GM18870 (cell line): ENCODE measurements around the gene CDH4.

ENCODE experiments used
- ATAC-seq: cut with Tn5 transposase; IDR thresholded peaks from one replicate; pipeline ENCODE4 v1.9.1; 2021; ENCODE audit warnings: moderate library complexity; ENCODE audit not compliant: unreplicated experiment

CDH4 gene

DNA sequence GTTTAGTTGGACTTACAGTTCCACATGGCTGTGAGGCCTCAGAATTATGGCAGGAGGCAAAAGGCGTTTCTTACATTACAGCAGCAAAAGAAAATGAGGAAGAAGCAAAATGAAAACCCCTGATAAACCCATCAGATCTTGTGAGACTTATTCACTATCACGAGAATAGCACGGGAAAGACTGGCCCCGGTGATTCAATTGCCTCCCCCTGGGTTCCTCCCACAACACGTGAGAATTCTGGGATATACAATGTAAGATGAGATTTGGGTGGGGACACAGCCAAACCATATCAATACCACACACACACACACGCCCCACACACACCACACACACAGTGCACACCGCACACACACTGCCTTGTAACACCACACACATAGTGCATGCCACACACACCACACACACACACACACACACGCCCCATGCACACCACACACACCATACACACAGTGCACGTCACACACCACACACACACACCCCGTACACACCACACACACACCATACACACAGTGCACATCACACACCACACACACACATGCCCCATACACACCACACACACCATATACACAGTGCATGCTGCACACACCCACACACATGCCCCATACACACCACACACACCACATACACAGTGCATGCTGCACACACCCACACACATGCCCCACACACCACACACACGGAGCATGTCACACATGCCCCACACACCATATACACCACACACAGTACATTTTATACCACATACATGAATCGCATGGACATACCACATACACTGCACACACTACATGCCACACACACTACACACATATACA lies 503.1 kb downstream of the CDH4 start:
- ATAC-seq, result no peak

DNA sequence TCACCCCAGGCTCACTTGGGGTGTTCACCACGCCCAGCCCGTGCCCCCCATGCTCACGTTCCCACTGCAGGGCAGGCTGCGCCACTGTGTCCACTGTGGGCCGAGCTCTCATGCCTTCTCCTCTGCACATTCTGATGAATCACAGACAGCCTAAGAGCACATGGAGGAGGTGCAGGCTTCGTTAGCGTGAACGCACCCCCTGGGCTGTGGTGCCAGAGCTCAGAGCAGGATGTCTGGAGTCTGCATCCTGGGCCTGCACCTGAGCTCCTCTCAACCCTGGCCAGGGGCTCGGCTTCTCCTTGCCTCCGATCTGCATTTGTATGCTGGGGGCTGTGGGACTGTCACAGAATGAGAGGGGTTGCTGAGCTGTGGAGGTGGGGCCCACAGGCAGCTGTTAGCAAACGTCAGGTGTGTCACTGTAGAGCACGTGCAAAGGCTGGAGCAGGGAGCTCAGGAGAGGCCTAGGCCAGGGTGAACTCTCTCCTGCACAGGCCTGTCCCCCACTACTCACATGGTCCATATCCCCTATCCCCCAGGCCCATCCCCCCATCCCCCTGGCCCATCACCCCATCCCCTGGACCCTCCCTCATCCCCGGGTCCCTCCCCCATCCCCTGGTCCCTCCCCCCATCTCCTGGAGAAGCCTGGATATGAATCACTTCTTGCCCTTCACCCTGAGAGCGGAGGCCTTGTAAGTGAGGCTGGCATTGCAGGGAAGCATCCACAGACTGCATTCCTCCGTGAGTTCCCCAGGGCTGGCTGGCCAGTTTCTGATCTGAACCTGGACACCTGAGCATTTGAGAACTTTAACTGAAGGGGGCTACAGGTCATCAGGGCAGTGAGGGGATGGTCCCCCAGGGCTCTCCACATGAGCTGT lies 504.1 kb downstream of the CDH4 start:
- ATAC-seq, result no peak

DNA sequence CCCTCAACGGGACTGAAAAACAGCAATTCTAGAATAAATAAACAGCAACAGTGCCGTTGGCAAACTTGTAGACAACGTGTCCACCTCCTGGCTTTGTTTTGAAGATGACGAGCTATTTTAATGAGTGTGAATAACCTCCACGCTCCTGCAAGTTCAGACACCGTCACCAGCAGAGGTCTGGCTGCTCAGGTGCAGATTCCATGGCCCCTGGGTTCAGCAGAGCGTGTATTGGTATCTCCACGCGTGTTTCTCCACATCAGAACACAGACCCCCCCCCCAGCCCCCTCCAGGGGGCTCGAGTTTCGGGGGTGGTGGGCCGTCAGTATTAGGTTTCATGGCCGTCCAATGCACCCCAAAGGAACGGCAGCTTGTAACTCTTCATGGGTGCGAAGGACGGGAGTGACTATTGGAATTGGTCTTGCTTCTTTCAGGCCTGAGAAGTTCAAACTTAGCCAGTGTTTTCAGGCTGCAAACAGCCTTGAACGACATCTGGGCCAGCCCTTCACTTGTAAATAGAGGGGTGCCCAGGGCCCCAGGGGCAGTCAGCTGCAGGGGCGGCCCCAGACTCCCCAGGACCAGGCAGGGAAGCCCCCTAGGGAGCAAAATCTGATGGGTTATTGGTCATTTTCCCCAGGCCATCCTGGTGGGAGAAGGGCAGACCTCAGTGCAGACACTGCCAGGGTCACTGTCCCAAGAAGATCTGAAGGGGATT lies 505.1 kb downstream of the CDH4 start:
- no peak for ATAC-seq

DNA sequence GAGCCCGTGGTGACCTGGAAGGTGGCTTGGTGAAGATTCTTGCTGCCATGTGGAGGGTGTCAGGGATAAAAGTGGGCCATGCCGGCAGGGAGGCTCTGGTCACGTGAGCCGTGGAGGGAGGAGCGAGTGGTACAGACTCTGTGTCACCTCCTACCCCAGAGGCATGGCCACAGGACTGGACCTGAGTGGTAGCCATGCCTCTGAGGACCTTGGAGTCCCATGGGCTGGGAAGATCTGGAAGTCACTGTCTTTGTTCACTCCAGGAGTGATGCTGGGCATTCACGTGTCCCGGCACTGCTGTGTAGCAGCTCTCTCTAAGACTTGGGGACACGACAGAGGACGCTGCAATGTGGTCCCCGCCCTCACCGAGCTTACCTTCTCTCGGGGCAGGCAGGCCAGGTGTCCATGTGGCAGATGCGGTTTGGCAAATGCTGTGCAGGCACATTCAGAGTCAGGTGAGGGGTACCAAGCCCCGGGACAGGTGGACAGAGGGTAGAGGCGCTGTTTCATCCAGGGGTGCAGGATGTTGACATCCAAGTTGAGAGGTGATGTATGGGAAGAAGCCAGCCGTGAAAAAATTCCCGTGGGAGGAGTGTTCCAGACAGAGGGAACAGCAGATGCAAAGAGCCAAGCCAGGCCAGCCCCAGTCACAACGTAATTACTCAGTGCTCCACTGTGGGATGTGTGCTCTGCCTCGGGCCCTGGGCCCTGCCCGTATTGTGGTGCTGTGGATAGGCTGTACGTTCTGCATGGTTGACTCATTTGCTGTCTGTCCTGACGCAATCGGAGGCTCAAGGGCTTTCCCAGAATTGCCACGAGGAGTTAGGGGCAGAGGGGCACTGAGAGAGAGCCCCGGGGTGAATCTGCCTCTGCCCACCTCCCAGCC lies 505.9 kb downstream of the CDH4 start:
- ATAC-seq, result no peak

DNA sequence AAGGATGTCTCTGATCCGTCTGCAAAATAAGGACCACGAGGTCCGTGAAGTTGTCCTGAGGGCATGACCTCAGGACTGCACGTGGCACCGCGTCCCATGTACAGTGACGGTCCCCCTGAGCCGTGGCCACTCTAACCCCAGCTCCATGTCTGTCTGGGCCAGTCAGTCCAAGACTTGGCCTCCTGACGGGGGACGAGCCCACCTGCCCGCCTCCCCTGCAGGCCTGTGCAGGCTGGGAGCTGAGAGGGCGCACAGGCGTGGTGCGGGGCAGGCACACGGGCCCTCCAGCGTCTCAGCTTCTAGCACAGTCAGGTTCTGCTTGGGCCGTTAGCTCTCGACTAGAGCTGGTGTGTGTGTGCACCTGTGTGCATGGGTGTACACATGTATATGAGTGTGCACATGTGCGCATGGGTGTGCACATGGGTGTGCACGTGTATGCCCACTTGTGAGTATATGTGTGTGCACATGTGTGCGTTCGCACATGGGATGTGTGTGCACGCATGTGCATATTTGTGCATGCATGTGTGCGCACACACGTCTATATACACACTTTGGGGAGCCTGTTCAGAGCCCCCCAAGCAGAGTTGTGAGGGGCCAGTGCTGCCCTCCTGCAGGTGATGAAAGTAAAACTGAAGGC lies 506.6 kb downstream of the CDH4 start:
- no peak for ATAC-seq

- no peak for ATAC-seq
Observed at GRCh38 chr20:61759286-61760065, 507.4 kb downstream of the CDH4 start.

DNA sequence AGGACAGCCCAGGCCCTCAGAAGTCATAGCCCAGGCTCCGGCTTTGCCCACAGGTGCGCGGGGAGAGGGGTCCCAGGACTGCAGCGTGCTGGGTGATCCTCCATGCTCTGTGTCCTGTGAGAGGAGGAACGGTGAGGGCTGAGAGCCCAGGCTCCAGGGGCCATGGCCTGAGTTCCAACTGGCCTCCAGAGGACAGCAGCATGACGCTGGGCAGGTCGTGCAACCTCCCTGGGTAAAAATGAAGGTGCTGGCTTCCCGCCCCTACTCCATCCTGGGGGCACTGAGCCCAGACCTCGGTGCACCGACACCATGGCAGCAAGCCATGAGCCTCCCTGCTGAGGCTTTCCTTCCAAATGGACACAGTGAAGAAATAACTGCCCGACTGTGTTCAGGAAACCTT lies 508.3 kb downstream of the CDH4 start:
- ATAC-seq, result no peak

DNA sequence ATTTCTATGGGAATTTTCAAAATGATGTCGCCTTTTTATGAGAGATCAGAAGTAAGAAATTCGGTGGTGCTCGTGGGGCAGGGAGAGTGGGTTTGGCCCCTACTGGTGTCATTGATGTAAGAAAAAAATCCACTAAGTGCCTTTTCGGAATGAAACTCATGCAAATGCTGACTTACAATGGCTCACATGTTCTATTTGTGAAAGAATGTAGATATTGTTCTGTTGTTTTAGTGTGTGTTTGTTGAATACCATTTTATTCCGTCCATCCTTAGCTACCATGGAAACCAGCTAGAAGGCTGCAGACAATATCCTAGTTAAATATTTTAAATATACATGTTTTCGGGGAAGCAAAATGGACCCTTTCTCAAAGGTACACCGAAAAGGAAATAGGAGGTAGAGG lies 508.7 kb downstream of the CDH4 start:
- no peak for ATAC-seq

DNA sequence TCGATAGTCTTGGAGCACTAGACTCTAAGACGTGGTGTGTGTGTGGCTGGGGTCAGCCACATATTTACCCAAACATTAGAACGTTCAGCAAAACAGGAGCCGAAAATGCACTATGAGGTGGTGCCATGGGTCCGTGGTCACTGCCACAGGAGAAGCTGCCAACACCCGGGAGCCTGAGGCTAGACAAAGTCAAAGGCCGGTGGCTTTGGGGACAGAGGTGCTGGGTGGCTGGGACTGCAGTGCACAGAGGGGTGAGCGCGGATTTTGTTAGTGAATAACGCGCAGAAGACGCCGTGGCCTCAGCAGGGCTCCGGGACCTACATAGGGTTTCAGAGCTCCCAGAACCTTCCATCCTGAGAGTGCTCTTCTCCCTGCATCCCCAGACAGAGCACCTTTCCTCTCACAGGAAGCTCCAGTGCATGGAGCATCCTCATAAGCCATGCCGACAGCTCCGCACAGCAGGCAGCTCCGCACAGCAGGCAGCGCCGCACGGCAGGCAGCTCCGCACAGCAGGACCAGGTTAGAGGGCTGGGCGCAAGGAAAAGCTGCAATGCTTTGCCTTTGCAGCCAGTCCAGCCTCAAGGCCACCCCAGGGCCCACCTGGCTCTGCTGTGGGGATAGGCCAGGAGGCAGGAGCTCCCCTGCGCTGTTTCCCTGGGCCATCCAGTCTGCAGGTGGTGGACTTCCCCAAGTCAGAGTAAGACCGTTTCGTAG lies 509.5 kb downstream of the CDH4 start:
- no peak for ATAC-seq

DNA sequence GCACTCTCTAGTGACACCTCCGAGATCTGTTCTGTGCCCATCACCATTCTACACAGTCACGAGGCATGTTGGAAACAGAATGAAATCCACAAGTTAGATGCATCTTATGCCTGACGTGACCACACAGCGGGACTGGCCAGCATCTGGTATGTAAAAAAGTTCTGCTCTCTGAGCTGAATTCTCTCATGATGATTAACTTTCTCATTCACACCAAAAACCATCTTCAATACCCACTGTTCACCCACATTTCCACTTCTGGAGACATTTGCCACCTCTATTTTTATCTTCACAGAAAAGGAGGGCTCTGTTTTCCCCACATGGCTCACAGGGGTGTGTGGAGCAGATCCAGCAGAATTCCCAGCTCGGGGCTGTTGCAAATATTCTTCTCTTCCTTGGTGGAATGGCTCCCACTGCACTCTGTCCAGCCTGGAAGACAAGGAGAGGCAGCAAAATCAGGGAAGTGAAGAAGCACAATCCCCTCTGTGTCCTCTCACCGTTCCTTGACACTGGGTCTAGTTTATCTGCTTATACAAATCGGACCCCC lies 510.2 kb downstream of the CDH4 start:
- no peak for ATAC-seq

DNA sequence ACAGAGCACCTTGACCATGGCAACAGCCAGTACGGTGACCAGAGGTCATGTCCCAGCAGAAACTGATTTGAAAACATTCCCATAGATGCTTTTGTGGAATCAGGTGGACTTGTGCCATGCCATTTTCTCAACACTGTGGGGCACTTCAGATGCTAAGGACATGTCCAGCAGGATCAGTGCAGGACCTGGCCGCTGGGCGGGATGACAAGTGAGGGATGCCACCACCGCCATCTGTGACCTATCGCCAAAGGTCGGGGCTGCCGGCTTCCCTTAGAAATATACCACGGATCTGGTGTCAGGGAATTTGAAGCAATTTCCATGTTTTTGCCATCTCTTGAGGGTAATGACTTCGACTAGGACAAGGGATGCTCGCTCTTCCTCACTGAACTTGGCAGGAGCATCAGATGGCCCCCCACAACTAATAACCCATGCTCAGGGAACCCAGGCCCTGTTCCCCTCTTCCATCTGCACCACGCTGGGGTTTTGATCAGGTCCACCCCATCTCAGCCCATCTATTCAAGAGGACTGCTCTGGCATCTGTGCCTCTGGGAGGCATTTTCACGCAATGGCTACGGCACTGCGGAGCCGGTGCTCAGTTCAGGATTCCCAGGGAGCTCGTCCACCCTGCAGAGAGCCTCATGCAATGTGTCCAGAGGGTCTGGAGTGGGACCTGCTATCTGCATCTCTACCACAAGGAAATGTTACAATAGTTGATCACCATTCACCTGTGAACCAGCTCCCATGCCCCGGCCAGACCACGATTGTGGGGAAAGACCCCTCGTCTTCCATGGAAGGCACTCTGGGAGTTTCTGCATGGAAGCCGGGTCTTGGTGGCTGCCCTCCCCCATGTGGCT lies 511.1 kb downstream of the CDH4 start:
- no peak for ATAC-seq

DNA sequence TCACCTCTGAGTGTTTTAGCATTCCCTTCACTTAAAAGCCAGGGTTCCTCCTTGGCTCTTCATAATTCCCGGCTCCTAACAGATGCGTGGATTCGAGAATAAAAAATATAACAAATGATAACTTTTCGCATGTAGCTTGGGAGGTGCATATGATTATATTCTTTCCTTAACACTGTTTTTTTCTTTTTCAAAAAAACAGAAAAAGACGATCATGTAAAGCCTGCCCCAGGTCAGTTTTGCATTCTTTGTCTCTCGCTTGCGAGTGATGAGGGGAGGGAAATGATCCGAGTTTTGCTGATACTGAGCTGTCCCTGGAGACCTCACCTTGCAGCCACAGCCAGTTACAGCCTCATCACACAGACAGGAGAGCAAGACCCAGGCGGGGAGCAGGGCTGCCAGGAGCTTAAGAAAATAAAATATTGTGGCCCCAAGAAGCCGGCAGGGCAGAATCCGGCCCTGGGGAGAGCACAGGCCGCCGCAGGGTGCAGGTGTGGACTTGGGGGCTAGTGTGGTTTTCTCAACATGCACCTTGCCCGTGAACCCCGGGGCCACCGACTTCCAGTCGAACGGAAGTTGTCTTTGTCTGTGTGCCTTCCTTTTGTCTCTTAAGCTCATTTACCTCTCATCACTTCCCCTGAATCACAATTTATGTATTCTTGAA lies 511.8 kb downstream of the CDH4 start:
- ATAC-seq, result no peak

DNA sequence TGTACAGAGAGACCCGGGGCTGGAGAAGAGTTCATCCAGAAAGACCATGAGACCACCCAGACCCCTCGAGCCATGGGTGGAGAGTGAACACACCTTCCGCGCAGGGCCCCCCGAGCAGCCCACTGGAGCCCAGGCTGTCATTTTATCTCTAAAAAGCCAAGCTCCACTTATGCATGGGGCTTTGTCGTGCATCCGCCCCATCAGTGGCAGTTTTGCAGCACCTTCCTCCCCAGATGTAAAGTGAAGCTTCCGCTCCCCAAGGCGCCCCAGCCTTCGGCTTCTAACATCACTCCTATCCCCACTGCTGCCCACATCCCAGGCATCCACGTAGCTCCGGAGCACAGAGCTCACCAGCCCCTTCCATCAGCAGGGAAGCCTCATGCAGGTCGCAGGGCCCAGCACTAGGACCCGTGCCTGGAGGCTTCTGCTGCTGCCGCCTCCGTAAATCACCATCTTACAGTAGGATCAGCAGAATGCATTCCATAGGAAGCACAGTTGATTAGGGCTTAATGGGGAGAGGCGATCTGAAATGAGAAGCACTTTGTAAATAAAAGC lies 512.5 kb downstream of the CDH4 start:
- no peak for ATAC-seq

DNA sequence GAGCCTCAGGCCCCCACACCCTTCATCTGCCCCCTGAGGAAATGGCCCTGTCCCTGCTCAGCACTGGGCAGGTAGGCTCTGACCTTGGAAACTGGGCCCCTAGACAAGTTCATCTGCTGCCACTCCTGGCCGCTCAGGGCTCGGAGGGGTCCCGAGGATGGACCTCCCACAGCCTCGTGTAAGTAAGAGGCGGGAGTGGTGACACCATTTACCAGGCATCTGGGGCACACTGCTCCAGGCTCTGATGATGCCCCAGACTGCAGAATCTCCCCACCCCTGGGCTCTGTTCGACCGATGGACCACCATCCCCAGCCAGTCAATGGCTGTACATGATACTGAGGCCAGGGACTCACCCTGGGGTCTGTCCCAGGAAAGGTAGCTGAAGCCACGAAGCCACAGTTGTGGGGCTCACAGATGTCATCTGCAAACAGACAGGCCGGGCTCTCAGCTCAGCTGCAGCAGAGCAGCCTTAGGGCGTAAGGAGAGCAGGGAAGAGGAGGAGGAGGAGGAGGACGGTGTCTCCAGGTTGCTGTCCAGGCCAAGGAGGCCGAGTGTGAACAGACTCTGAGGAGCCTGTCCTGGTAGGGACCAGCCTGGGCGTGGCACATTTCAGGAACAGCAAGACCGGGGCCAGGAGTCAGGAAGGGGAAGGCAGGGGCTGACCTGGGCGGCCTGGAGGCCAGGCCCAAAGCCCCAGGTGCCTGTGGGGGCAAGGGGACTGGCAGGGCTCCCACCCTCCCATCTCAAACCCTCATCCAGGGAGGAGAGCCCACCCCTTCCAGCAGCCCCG lies 513.2 kb downstream of the CDH4 start:
- ATAC-seq, result no peak

DNA sequence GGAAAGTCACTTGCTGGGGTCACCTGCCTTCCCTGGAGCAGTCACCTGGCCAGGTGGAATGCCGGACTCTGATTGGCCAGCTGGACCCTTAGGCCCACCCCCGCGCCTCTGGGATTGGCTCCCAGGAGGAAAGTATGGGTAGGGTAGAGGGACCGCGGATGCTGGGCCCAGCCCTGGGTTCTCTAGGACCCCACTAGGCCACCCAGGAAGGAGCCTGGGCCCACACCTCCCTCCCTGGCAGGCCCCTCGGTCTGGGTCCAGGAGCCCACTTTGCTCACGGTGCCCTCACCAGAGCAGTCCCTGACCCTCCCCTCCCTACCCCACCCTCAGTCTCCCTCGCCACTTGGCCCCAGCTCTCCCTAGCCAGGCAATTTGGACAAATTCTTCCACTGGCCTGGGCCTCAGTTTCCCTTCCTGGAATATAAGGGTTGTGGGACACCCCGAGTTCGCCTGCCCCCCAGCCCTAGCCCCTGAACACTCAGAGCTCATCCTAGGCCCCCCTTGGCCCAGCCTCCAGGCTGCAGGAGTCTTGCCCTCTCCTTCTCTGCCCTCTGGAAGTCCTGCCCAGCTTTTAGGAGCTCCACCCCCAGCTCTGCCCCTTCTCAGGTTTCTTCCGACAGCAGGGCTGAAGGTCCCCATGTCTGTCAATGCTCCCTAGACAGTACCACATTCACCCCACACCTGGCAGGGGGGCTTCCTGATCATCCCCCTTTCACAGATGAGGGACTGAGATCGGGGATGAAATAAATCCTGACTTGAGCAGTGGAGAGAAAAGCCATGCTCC lies 514.0 kb downstream of the CDH4 start:
- no peak for ATAC-seq
